Spleen (tissue), 11 donors: Measurements from ENCODE around the gene TREM2. TPM values are rescaled to one million over a fixed set of nuclear protein-coding genes. Genes with fewer than 3 reads are reported as not detected.
A peak's percentile ranks its signal among the peaks of the same experiment; 100 is the strongest.

Experiments
- DNase-seq: peaks from one replicate; pipeline ENCODE4 v3.0.0-alpha.2; 2020
- H3K27ac ChIP-seq, 8 donors: fragments of 200-600 bp; sonication (generic) in 7 of 8; 1 replicate in 4 of 8; 2 replicates in 4 of 8; pipeline versions ENCODE4 v1.5.0 to v1.8.0; 2016 to 2021; ENCODE audit warnings: inconsistent platforms in 4 of 8, mild to moderate bottlenecking in 4 of 8, moderate library complexity in 1 of 8
- H3K27me3 ChIP-seq, 7 donors: fragments of 200-600 bp; sonication (generic) in 6 of 7; replicated peaks in 1 of 7; 1 replicate in 4 of 7; 2 replicates in 3 of 7; pipeline versions ENCODE4 v1.5.0 to v1.8.0; 2016 to 2021; ENCODE audit warnings: inconsistent platforms in 3 of 7, mild to moderate bottlenecking in 1 of 7
- H3K36me3 ChIP-seq, 6 donors: fragments of 200-600 bp; sonication (generic) in 5 of 6; 1 replicate in 4 of 6; 2 replicates in 2 of 6; pipeline versions ENCODE4 v1.5.0 to v1.8.0; 2016 to 2021; ENCODE audit warnings: inconsistent platforms in 2 of 6
- H3K4me1 ChIP-seq, 6 donors: fragments of 200-600 bp; sonication (generic) in 5 of 6; 1 replicate in 3 of 6; 2 replicates in 3 of 6; pipeline versions ENCODE4 v1.5.0 to v1.8.0; 2016 to 2021; ENCODE audit warnings: inconsistent platforms in 3 of 6
- H3K4me3 ChIP-seq, 8 donors: fragments of 200-600 bp; sonication (generic) in 7 of 8; 1 replicate in 4 of 8; 2 replicates in 4 of 8; pipeline versions ENCODE4 v1.5.0 to v1.8.0; 2016 to 2021; ENCODE audit warnings: inconsistent platforms in 4 of 8, mild to moderate bottlenecking in 4 of 8, moderate library complexity in 2 of 8
- H3K9me3 ChIP-seq, 8 donors: fragments of 200-600 bp; sonication (generic) in 7 of 8; 1 replicate in 4 of 8; 2 replicates in 4 of 8; pipeline versions ENCODE4 v1.5.0 to v1.8.0; 2016 to 2021; ENCODE audit warnings: inconsistent platforms in 4 of 8
- POLR2A ChIP-seq, 3 donors: fragments of 450-650 bp; IDR thresholded peaks; one replicate each; pipeline ENCODE4 v1.5.1; 2017; ENCODE audit warnings: antibody characterized with exemption in 3 of 3, mild to moderate bottlenecking in 1 of 3
- POLR2AphosphoS5 ChIP-seq, 3 donors: sonication (generic); formaldehyde crosslinking; IDR thresholded peaks; one replicate each; pipeline ENCODE4 v1.5.1; 2017; ENCODE audit warnings: antibody characterized with exemption in 3 of 3
- WGBS, 5 donors: extraction: QIAGEN DNeasy Blood & Tissue Kit in 3 of 5; methylation state at CpG; one replicate each; pipeline versions ENCODE4 v1.1.5 to v1.1.7; 2013 to 2018; 5-methylcytosine and 5-hydroxymethylcytosine counted together
- intact Hi-C: fragments of 100-400 bp; cut with DNase I; formaldehyde crosslinking; loops from one replicate; pipeline ENCODE4 v1.15.0; 2023; ENCODE audit warnings: low total_unique reads
- polyA plus RNA-seq, 3 donors: library from polyadenylated mRNA; stranded (reverse); fragments of 200-250 nt; gene quantifications; one replicate each; pipeline ENCODE4 v1.2.1, GENCODE V29; 2013
- total RNA-seq, 7 donors: library from RNA; depleted of rRNA in 3 of 7; stranded (reverse); fragments of >200 nt in 3 of 7; fragmentation: NEBNext Ultra II Directional in 4 of 7; extraction: Animal tissue kit (Norgen Biotek cat#: 25700) in 4 of 7; gene quantifications; one replicate each; pipeline versions ENCODE4 v1.1.0 to v1.2.1, GENCODE V29; 2016 to 2021
- TF ChIP-seq, protein P1 (sequence below), 11 experiments: fragments of 200-600 bp in 7 of 11; fragments of 450-650 bp in 4 of 11; sonication (generic) in 4 of 11; IDR thresholded peaks in 8 of 11; conservative IDR thresholded peaks in 3 of 11; 1 replicate in 7 of 11; 2 replicates in 4 of 11; pipeline versions ENCODE4 v1.4.0 to v1.8.0; 2016 to 2021; ENCODE audit warnings: antibody characterized with exemption in 11 of 11, inconsistent platforms in 4 of 11, mild to moderate bottlenecking in 1 of 11
- donor health status: healthy with polysubstance abuse.
- donor health status: DM: no; HTN: no; CAD: no; lungs with moderate emphysema.
- donor health status: DM: no; HTN: no; CAD: no.
- donor health status: Bipolar disorder and iron deficiency.
- donor health status: healthy.
- donor health status: DM: no; HTN: no; CAD: no.
- donor health status: DM: yes; HTN: yes; CAD: no.

TREM2 gene
- total and polyA plus RNA-seq, 10 donors = 0.59 to 18.3 (median 0.73) TPM; not detected in 4

DNA sequence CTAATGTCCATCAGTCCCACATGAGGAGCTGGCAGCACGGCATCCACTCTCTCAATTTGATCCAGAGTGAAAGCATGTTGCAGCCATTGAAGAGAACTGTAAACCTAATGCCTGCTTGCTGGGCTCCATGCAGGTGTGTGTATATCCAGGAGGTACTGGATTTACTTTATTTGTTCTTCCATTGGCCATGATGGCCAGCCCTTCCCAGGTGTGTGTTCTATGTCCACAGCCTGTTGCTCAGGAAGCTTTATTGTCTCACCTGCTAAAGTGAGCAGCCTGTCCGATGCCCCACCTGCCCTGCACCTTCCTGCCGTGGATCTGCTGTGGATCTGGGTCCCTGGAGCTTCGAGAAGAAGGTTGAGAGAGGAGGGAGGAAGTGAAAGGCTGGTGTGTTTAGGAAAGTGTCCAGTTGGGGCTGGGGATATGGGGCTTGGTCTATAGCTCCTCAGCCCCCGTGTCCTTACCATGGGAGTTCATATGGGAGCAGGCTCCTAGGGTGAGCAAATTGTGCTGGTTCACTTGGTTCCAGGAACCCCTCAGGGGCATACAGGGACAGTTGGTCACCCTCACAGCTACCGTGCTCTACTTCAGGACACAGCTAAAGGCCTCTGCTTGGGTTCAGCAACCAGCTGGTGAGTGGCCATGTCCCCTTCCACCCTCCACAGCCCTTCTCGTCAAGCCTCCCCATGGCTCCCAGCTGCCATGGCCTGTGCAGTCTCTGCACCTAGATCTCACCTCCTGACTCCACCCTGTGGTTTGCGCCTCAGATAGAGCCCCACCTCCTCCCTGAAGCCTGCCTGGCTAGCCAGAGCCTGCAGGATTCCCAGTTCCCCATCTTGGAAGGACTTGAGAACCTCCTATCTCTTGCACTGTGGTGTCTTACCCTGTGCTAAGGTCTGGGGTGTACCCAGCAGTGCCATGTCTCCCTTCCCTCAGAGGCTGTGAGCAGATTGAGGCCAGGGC is 25.3 kb upstream of the TREM2 start:
- Histone ChIP-seq H3K27me3 (peaks cover 0 to 4% (median 0%) of the 10 kb centered on the region in 7 donors), H3K4me1 (peaks cover 0 to 64% (median 21%) of the 10 kb centered on the region in 6 donors), H3K4me3 (no peak overlapping the region), H3K27ac (peak overlapping the region in 2 of 8 donors; percentile 2 to 19), H3K9me3 (peaks cover 0 to 19% (median 13%) of the 10 kb centered on the region in 8 donors), H3K36me3 (peaks cover 0 to 30% (median 2%) of the 10 kb centered on the region in 6 donors)
- DNase-seq = no peak
- intact Hi-C loops = no loop called here
- 85 to 95% (median 86%) methylated on average over 7 to 8 of the region's 8 CpGs for WGBS, 5 donors
- TF ChIP-seq, protein P1, sequence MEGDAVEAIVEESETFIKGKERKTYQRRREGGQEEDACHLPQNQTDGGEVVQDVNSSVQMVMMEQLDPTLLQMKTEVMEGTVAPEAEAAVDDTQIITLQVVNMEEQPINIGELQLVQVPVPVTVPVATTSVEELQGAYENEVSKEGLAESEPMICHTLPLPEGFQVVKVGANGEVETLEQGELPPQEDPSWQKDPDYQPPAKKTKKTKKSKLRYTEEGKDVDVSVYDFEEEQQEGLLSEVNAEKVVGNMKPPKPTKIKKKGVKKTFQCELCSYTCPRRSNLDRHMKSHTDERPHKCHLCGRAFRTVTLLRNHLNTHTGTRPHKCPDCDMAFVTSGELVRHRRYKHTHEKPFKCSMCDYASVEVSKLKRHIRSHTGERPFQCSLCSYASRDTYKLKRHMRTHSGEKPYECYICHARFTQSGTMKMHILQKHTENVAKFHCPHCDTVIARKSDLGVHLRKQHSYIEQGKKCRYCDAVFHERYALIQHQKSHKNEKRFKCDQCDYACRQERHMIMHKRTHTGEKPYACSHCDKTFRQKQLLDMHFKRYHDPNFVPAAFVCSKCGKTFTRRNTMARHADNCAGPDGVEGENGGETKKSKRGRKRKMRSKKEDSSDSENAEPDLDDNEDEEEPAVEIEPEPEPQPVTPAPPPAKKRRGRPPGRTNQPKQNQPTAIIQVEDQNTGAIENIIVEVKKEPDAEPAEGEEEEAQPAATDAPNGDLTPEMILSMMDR (IDR thresholded peaks at IDR 0.05 in 8 of 11, conservative IDR thresholded peaks at IDR 0.05 in 3 of 11) = no peak
- TF ChIP-seq POLR2A (IDR thresholded peaks at IDR 0.05) (no peak), POLR2AphosphoS5 (IDR thresholded peaks at IDR 0.05) (peak in 1 of 3 donors; percentile 57)

DNA sequence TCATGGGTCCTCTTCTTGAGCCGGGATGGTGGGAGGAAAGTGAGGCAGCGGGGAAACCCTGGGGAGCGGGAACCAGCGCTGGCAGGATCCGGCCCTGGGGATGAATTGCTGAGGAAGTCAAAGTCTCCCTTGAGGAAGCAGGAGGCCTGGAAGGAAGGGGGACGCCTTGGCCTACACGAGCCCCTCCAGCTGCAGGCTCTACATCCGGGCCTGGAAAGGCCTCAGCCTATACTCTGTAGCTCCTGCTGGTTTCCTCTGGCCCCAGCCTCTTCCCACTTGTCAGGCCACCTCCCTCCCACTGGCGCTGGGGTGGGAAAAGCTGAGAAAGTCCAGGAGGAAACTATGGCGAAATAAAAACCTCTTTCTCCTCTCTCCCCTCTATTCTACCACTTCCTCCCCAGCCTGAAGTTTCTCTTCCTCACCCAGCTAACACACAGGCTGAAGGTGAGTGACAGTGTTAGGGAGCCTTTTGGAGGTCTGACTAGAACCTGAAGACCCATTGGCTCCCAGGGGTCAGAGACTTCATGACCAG is 23.2 kb upstream of the TREM2 start:
- intact Hi-C loops = no loop called here
- TF ChIP-seq, protein P1 (IDR thresholded peaks at IDR 0.05 in 8 of 11, conservative IDR thresholded peaks at IDR 0.05 in 3 of 11) = no peak
- no peak for TF ChIP-seq POLR2A (IDR thresholded peaks at IDR 0.05)
- TF ChIP-seq POLR2AphosphoS5 (IDR thresholded peaks at IDR 0.05) = no peak
- peaks cover 0 to 62% (median 29%) of the 10 kb centered on the region in 6 donors for H3K4me1 ChIP-seq
- 47 to 67% (median 48%) methylated on average over 9 to 10 of the region's 10 CpGs for WGBS, 5 donors
- peaks cover 0 to 9% (median 0%) of the 10 kb centered on the region in 6 donors for H3K36me3 ChIP-seq
- H3K27me3 ChIP-seq = no peaks in the 10 kb centered on the region
- H3K4me3 ChIP-seq = peak overlapping the region in 1 of 8 donors; percentile 25
- no peak for DNase-seq
- H3K9me3 ChIP-seq = peaks cover 0 to 19% (median 13%) of the 10 kb centered on the region in 8 donors
- H3K27ac ChIP-seq = peak overlapping the region in 5 of 8 donors; percentile 5 to 75 (median 60)

DNA sequence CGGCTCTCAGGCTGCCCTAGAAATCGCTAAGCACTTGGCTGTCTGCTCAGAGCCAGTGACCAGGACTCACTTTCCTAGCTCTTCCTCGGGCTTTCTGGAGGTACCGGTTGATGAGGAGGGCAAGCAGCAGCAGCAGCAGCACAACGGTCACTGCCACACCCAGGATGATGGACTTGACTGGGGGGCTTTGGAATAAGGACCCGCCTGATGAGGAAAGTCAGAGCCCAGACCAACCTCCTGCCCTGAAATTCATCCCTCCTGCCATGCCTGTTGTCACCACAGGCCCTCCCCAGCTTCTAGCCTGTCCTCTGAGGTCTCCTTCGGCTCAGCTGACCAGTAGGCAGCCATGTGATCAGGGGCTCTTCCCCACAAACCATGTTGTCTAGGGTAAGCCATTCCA is 21.8 kb upstream of the TREM2 start:
- WGBS, 5 donors = 78 to 95% (median 90%) methylated on average over 7 of the region's 7 CpGs
- no peaks in the 10 kb centered on the region for H3K36me3 ChIP-seq
- H3K27me3 ChIP-seq = no peaks in the 10 kb centered on the region
- no peak overlapping the region for H3K4me3 ChIP-seq
- H3K4me1 ChIP-seq = peaks cover 0 to 62% (median 29%) of the 10 kb centered on the region in 6 donors
- intact Hi-C loops = no loop called here
- peak overlapping the region in 1 of 8 donors; percentile 75 for H3K27ac ChIP-seq
- peaks cover 0 to 10% (median 6%) of the 10 kb centered on the region in 8 donors for H3K9me3 ChIP-seq
- no peak for DNase-seq
- no peak for TF ChIP-seq POLR2A (IDR thresholded peaks at IDR 0.05)
- TF ChIP-seq, protein P1 (IDR thresholded peaks at IDR 0.05 in 8 of 11, conservative IDR thresholded peaks at IDR 0.05 in 3 of 11) = no peak
- TF ChIP-seq POLR2AphosphoS5 (IDR thresholded peaks at IDR 0.05) = no peak
